Raji (cell line): ENCODE results near the gene ZNF780B.

ENCODE experiments used
- POLR2A ChIP-seq: IDR thresholded peaks from 2 replicates; pipeline ENCODE4 v1.6.1; 2011; ENCODE audit warnings: low read depth, low read length, control low read depth; ENCODE audit not compliant: insufficient read depth

Gene ZNF780B

DNA sequence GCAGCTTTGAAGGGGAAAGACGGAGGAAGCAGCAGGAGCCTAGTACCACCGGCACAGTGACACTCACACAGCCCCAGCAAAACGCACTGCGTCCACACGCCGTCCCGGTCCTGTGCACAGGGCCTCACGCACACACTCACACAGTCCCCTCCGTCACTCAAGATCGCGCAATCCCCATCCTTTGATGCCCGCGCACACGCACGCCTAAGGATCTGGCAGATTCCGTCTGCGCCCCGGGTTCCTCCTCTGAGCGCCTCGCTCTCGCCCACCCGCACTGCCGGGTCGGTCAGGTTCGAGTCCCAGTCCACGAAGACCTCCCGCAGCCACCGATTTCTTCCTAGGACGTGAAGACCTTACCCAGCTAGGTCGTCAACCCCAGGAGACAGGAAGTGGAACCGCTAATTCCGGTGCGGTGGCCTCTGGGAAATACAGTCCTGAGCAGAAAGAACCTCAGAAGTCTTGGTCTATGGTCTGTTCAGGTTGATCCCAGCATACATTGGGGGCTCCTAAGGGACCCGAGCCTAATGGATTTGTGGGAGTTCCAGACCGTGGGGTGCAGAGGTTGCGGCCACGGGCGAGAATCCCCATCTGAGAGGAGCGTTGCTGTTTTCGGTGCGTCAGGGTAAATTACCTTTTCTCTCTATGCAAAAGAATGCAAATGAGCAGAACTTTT, at the start of gene ZNF780B:
Gene ZNF780B, minus strand, starts transcription at position 400 of the 673 bp plus-strand sequence. CDS start 5,899 bp downstream, outside the sequence.
- peak; percentile 65 for TF ChIP-seq POLR2A

DNA sequence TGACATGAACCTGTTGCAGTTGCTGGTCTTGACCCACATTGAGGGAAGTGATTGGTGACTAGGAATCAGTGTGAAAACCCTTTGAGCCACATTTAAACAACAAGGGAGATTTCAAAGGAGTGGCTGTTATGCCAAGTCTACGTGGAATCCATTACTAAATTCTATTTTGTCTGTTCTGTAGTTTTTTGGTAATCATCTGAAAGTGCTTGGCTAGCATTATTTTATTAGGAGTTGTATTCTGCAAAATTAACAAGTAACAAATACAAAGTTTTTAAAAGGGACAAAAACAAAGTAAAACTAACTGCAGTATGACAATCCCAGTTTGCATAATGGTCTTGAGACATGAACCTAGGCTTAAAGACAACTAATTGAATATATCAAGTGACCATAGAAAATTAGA, 48.7 kb upstream of the ZNF780B start:
- no peak for TF ChIP-seq POLR2A

DNA sequence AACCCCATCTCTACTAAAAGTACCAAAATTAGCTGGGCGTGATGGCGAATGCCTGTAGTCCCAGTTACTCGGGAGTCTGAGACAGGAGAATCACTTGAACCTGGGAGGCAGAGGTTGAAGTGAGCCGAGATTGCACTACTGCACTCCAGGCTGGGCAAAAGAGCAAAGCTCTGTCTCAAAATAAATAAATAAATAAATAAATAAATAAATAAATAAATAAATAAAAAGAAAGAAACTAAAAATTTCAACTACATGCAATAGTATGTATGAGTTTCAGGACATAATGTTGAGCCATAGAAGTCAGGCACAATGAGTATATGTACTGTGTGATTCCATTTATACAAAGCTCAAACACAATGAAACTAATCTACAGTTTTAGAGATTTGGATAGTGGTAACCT, 47.6 kb upstream of the ZNF780B start:
- no peak for TF ChIP-seq POLR2A

DNA sequence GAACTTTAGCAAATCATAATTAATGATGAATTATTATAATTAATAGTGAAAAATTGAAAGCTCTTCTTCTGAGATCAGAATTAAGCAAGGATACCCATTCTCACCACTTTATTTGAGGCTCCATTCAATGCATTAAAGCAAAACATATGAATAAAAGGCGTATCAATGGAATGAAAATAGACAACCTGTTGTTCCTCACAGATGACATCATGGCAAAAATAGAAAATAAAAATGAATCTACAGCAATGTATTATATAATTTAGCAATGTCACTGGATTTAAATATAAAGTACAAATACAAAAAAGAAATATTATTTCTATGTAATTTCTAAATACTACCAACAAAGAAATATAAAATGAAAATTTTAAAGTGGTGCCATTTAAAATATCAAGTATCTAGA, 45.8 kb upstream of the ZNF780B start:
- TF ChIP-seq POLR2A: no peak

DNA sequence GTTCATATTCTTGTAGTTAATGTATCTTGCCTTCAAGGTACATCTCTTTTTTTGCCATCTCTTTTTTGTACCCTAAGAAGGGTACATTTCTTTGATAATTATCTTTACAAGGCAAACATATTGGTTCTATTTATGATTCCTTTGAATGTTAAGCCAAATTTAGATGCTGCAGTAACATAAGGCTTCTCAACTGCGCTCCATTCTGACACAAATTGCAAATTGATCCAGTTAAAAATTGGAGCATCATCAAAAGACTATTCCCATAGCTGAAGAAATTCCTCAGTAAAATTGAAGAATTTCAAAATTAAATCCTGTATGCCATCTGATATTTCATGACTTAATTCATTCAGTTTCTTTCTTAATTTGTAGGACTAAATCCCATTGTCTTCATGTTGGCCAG, 37.4 kb upstream of the ZNF780B start:
- TF ChIP-seq POLR2A: no peak

DNA sequence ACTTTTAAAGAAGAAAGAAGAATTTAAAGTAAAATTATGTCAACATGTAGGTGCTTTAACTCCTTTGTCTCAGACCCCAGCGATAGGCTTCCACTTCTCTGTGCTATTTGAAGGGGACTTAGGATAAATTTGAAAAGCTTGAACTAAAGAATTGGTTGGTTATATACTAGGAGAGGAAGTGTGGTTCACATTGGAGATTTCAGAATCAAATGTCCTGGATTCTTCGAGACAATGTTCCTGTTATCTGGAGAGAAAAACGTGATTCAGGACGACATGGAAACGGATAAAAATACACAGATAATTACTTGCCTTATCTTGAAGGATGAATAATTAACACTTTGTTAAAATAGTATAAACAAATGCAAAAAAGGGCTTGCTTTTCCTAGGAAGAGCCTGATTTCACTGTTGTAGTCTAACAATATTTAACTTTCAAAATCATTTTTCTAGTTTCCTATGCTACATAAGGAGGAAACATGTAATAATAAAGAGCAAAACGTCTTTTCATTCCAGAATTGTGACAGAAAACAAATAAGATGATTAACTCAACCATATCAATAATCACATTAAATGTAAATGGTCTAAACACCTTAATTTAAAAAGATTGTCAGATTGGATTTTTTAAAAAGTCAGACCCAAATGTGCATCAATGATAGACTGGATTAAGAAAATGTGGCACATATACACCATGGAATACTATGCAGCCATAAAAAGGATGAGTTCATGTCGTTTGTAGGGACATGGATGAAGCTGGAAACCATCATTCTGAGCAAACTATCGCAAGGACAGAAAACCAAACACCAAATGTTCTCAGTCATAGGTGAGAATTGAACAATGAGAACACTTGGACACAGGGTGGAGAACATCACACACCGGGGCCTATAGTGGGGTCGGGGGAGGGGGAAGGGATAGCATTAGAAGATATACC, 35.4 kb upstream of the ZNF780B start:
- no peak for TF ChIP-seq POLR2A

DNA sequence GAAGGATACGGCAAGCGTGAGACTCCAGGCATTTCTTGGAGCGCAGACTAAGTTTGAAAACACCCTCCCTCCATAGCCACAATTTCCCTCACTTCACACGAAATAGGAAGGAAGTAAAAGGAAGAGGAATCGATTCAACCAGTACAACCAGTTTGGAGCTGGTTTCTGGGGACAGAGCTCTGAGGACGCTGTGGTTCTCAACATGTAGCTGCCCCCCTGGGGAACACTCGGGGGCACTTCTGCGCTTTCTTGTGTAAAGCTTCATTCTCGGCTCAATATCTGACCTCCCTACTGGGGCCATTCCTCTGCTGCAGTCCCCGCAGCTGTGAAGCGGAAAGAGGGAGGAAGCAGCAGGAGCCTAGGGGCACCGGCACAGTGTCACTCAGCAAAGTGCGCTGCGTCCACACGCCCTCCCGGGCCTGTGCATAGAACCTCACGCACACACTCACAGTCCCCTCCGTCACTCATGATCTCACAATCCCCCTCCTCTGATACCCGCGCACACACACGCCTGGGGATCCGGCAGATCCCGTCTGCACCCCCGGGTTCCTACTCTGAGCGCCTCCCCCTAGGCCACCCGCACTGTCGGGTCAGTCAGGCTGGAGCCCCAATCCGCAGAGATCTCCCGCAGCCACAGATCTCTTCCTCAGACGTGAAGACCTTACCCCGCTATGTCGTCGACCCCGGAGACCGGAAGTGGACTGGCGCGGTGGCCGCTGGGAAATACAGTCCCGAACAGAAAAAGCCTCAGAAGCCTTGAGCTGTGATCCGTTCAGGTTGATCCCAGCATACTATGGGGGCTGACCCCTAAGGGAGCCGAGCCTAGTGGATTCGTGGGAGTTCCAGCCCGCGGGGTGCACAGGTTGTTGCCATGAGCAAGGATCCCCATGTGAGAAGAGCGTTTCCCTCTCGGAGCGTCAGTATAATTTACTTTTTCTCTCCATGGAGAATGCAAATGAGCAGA, 34.5 kb upstream of the ZNF780B start, which contains the start of gene ZNF780A:
Gene ZNF780A, minus strand, starts transcription at position 703 of the 964 bp plus-strand sequence. CDS start 6,190 bp downstream, outside the sequence.
- peak; percentile 75 for TF ChIP-seq POLR2A

DNA sequence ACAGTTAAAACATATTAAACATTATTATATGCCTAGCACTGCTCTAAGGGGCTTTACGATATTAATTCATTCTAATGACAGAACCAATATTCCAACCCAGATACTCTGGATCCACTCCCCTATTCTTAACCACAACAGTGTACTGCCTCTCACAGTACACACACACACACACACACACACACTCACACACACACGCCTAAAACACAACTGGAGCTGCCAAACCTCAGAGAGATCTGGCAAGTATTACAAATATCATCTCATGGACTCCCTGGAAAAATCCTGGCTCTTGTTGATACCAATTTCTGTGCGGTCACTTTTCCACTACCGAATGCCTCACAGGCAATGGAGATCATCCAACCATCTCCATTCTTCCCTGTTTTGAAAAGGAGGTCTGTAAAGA, 33.4 kb upstream of the ZNF780B start:
- TF ChIP-seq POLR2A: no peak

DNA sequence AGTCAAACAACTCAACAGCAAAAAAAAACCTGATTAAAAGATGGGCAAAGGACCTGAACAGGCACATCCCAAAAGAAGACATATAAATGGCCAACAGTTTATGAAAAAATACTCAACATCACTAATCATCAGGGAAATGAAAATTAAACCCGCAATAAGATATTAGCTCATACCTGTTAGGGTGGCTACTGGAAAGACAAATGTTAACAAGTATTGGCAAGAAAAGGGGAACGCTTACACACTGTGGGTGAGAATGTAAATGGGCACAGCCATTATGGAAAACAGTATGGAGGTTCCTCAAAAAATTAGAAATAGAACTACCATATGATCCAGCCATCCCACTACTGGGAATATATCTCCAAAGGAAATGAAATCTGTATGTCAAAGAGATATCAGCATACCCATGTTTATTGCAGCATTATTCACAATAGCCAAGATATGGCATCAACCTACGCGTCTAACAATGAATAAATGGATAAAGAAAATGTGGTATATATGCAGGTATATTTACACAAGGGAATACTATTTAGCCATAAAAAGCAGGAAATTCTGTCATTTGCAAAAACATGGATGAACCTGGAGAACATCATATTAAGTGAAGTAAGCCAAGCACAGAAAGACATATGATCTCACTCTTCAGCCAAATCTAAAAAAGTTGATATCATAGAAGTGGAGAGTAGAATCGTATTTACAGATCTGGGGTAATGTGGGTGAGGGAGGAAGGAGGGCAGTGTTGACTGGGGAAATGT, 32.4 kb upstream of the ZNF780B start:
- no peak for TF ChIP-seq POLR2A

DNA sequence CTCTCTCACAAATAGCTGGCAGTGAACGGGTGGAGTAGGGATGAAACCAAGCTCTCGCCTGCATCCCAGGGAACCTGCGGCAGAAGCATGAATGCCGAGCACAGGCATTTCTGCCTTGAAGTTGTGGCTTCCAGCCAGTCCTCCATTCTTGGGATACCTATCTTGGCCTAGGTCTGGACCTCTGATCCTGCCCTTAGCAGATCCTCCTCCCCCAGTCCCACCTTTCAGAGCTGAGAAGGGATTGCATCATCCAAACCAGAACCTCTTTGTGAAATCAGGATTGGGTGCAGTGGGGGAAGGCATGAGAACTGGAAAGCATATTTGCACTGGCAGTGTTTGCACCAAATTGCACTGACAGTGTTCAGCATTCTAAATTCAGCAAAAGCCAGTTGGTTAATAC, 28.9 kb upstream of the ZNF780B start:
- TF ChIP-seq POLR2A: no peak

DNA sequence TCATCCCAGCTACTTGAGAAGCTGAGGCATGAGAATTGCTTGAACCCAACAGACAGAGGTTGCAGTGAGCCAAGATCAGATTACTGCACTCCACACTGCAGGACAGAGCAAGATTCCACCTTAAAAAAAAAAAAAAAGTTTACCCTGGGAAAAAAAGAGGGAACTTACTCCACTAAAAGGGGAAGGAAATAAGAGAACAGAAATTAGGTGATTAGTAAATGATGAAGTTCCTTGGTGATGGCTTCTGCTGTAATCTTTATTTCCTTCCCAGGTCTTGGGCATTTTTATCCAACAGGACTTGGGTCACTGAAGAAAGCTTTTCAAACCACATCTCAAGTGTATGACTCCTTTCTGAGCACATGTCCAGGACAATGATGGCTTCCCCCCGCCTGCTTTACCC, 25.4 kb upstream of the ZNF780B start:
- TF ChIP-seq POLR2A: no peak

DNA sequence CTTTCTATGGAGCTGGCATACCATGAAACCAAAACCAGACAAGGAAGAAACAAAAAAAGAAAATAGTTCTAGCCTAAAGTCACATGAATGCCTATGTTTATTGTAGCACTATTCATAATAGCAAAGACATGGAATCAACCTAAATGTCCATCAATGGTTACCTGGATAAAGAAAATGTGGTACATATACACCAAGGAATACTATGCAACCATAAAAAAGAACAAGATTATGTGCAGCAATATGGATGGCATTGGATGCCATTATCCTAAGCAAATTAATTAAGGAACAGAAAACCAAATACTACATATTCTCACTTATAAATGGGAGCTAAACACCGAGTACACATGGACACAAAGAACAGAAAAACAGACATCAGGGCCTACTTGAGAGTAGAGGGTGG, 24.3 kb upstream of the ZNF780B start:
- TF ChIP-seq POLR2A: no peak

DNA sequence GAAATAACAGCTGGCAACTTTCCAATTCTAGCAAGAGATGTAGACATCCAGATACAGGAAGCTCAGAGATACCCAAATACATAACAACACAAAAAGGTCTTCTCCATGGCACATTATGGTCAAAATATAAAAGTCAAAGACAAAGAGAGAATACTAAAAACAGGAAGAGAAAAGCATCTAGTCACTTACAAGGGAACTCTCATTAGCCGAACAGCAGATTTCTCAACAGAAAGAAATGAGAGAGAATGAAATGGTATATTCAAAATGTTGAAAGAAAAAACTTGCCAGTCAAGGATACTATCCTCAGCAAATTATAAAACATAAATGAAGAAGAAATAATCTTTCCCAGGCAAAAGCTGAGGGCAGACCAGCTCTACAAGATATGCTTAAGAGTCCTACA, 22.3 kb upstream of the ZNF780B start:
- TF ChIP-seq POLR2A: no peak

DNA sequence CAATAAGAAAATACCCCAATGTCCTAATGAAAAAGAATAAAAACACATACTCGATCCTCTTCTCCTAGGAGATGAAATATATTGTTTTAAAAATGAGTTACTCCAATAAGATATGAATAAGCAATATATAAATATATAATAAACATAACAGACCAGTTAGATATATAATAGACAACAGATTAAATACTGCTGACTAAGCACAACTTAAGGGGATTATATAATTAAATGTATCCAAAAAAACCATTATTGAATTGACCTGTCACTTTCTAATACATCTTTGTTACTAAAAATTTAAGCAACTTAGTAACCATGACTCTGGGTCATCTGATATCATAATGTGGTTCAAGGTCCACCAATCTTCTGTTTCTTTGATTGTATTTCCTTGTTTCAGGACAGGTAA, 14.0 kb upstream of the ZNF780B start:
- TF ChIP-seq POLR2A: no peak

DNA sequence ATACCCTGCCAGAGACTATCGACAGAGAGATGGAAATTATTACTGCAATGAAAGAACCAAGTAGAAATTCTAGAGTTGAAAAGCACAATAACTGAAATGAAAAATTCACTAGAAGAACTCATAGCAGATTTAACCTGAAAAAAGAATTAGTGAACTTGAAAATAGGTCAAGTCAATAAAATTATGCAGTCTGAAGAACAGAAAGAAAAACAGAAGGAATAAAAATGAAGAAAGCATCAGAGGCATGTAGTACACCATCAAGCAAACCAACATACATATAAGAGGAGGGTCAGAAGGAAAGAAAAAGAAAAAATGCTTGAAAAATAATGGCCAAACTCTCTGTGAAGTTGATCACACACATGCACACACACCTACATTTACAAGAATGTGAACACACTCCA, 3.6 kb upstream of the ZNF780B start:
- no peak for TF ChIP-seq POLR2A

DNA sequence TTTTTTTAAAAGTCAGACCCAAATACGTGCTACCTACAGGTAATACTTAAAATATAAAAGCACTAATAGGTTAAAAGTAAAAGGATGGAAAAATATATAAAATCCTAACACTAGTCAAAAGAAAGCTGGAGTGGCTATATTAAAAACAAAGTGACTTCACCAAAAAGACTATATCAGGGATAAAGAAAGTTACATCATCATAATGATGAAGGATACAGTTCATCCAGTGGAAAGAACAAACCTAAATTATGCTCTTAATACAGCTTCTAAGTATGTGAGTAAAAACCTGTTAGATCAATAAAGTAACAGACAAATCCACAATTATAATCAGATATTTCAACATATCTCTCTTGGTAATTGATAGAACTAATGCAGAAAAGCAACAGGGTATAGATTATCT, 1.1 kb upstream of the ZNF780B start:
- no peak for TF ChIP-seq POLR2A
